ENCODE results near the gene MACROH2A1. TPM values are rescaled to one million over a fixed set of nuclear protein-coding genes. Genes with fewer than 3 reads are reported as not detected.

MACROH2A1 gene
- total and polyA plus RNA-seq, 9 of the 15 experiments (the other 6 are each of a cell fraction or from before 2014, with no cell fraction given): 44.9 to 289 (median 193) TPM

GRCh38 chr5:135362102-135362501 is 36.9 kb downstream of the MACROH2A1 start (continued):
- TF ChIP-seq NONO (IDR thresholded peaks at IDR 0.05; ENCODE audit: low read depth in 2 of 2, low read length in 1 of 2): no peak

GRCh38 chr5:135360278-135361274 is 38.5 kb downstream of the MACROH2A1 start:
- in situ Hi-C loops (cut with MboI) (no loop called here), intact Hi-C loops (cut with micrococcal nuclease) (no loop called here)
- ChIA-PET POLR2A (interaction anchor here (0.6 to 0.7 kb wide), 4 partner anchors 10 to 346 kb away, joined by 3 to 4 read pairs (median 3); no protein-coding TSS in a partner anchor), CTCF (ENCODE audit: low intra/inter-chr PET ratio) (no interaction called here)
- BruUV-seq (replicated peaks): no TSS peak
- no peaks in the 10 kb centered on the region for H3K9me3 ChIP-seq (replicated peaks; ENCODE audit: control insufficient read depth, insufficient read depth, low read depth, low read length)
- WGBS (ENCODE audit: insufficient coverage, low coverage, missing lambda C conversion rate): 88% methylated on average over 11 of the region's 16 CpGs
- FAIRE-seq: no peak
- peaks cover 88% of the 10 kb centered on the region for H3K36me3 ChIP-seq (ENCODE audit: control insufficient read depth, insufficient read depth, low read length)
- H3K9me1 ChIP-seq (ENCODE audit: control insufficient read depth, insufficient read depth, low read length): no peaks in the 10 kb centered on the region
- no peaks in the 10 kb centered on the region for H3K27me3 ChIP-seq (ENCODE audit: control insufficient read depth in 2 of 2, insufficient read depth in 2 of 2, low read length in 2 of 2)
- H4K20me1 ChIP-seq (replicated peaks; ENCODE audit: control insufficient read depth, insufficient read depth, low read length): no peaks in the 10 kb centered on the region
- no peak overlapping the region for H3K27ac ChIP-seq (ENCODE audit: extremely low read depth, low read depth, low read length)
- H3K9ac ChIP-seq (ENCODE audit: insufficient read depth in 1 of 2, low read depth in 2 of 2, low read length in 2 of 2): no peak overlapping the region
- H3K4me3 ChIP-seq: no peak overlapping the region
- 0 out of 5 replicates have a peak, but pooled peaks cover 0 to 3% of the 10 kb centered on the region in 2 experiments for H3K4me1 ChIP-seq (replicated peaks in 1 of 2; ENCODE audit: control insufficient read depth in 2 of 2, insufficient read depth in 2 of 2, low read length in 2 of 2)
- ATAC-seq: no peak
- DNase-seq (ENCODE audit: extremely low read depth in 1 of 4, low spot score in 3 of 4): no peak
- H3K4me2 ChIP-seq (ENCODE audit: insufficient read depth, low read length): no peak overlapping the region
- H3K79me2 ChIP-seq (ENCODE audit: control insufficient read depth, insufficient read depth, low read length): no peaks in the 10 kb centered on the region
- TF ChIP-seq DLX4 (CRISPR knock-in tag; IDR thresholded peaks at IDR 0.05) (no peak), POLR2G (IDR thresholded peaks at IDR 0.05; ENCODE audit: low read depth, low read length) (peak; percentile 48; the same call in 1 of the 2 replicates)
- H2AFZ ChIP-seq (ENCODE audit: low read depth, low read length): no peak overlapping the region

All from K562 (cell line).